Islet precursor cell (in vitro differentiated cells): Measurements from ENCODE around the gene NNAT.

Source experiments
- DNase-seq: peaks from one replicate; pipeline ENCODE4 v3.0.0-alpha.2; 2018

Gene NNAT

GRCh38 chr20:37503256-37503927 lies 17.7 kb upstream of the NNAT start:
- no peak for DNase-seq

GRCh38 chr20:37504404-37505096 lies 16.5 kb upstream of the NNAT start:
- no peak for DNase-seq

- DNase-seq = no peak
These were observed 15.5 kb upstream of the NNAT start for GRCh38 chr20:37505263-37506151.

- DNase-seq = no peak
These were observed 14.8 kb upstream of the NNAT start for GRCh38 chr20:37506152-37506725.

- DNase-seq = no peak
These were observed 10.8 kb upstream of the NNAT start for GRCh38 chr20:37510226-37510625.

GRCh38 chr20:37511610-37512275 lies 9.3 kb upstream of the NNAT start:
- no peak for DNase-seq

GRCh38 chr20:37513779-37514359 lies 7.2 kb upstream of the NNAT start:
- no peak for DNase-seq

- DNase-seq = no peak
These were observed 5.2 kb upstream of the NNAT start for GRCh38 chr20:37515876-37516275.

GRCh38 chr20:37516811-37517750 lies 4.0 kb upstream of the NNAT start:
- no peak for DNase-seq

- no peak for DNase-seq
These were observed 3.0 kb upstream of the NNAT start for GRCh38 chr20:37518059-37518458.

- no peak for DNase-seq
These were observed 2.2 kb upstream of the NNAT start for GRCh38 chr20:37518606-37519507.

- no peak for DNase-seq
These were observed 1.3 kb upstream of the NNAT start for GRCh38 chr20:37519508-37520418.

GRCh38 chr20:37520419-37520955 lies 563 bp upstream of the NNAT start:
- DNase-seq = no peak

- DNase-seq = no peak
These were observed 1.4 kb downstream of the NNAT start for GRCh38 chr20:37522260-37523011.

- DNase-seq = no peak
These were observed 2.0 kb downstream of the NNAT start for GRCh38 chr20:37523012-37523391.

- no peak for DNase-seq
These were observed 3.1 kb downstream of the NNAT start for GRCh38 chr20:37523911-37524700.
